Measurements from ENCODE around the gene RAPGEF6.
"Not testable (repeated sequence)": the region's sequence is repeated elsewhere in the genome, so short reads cannot be mapped to it uniquely, and the experiment has no call there.

Gene RAPGEF6

GRCh38 chr5:131630208-131630962, 4.6 kb downstream of the RAPGEF6 start:
- H3K4me3 ChIP-seq (ENCODE audit: low read length in 2 of 2): peak overlapping the region in 1 of 2 donors; percentile 21
- no peaks in the 10 kb centered on the region for H3K36me3 ChIP-seq (ENCODE audit: control insufficient read depth in 2 of 2, insufficient read depth in 2 of 2, low read length in 2 of 2)
- H3K27ac ChIP-seq (ENCODE audit: low read depth in 2 of 2, low read length in 2 of 2): peak overlapping the region; percentile 27 to 56
- H3K27me3 ChIP-seq (ENCODE audit: control insufficient read depth in 2 of 2, insufficient read depth in 2 of 2, low read length in 2 of 2): no peaks in the 10 kb centered on the region
- no peak overlapping the region for H3K9ac ChIP-seq (ENCODE audit: low read depth in 1 of 2, low read length in 2 of 2)
- no peaks in the 10 kb centered on the region for H3K9me3 ChIP-seq (ENCODE audit: control insufficient read depth in 2 of 2, low read length in 2 of 2)
- peaks cover 21 to 31% of the 10 kb centered on the region in 2 donors for H3K4me1 ChIP-seq (ENCODE audit: control insufficient read depth in 2 of 2, insufficient read depth in 2 of 2, low read length in 2 of 2)

- no peaks in the 10 kb centered on the region for H3K9me3 ChIP-seq (ENCODE audit: control insufficient read depth in 2 of 2, low read length in 2 of 2)
- H3K9ac ChIP-seq (ENCODE audit: low read depth in 1 of 2, low read length in 2 of 2): no peak overlapping the region
- H3K27me3 ChIP-seq (ENCODE audit: control insufficient read depth in 2 of 2, insufficient read depth in 2 of 2, low read length in 2 of 2): no peaks in the 10 kb centered on the region
- H3K27ac ChIP-seq (ENCODE audit: low read depth in 2 of 2, low read length in 2 of 2): no peak overlapping the region
- H3K4me3 ChIP-seq (ENCODE audit: low read length in 2 of 2): no peak overlapping the region
- peaks cover 21 to 27% of the 10 kb centered on the region in 2 donors for H3K4me1 ChIP-seq (ENCODE audit: control insufficient read depth in 2 of 2, insufficient read depth in 2 of 2, low read length in 2 of 2)
- no peaks in the 10 kb centered on the region for H3K36me3 ChIP-seq (ENCODE audit: control insufficient read depth in 2 of 2, insufficient read depth in 2 of 2, low read length in 2 of 2)
Observed at GRCh38 chr5:131628990-131629389, 6.0 kb downstream of the RAPGEF6 start.

GRCh38 chr5:131627207-131627865, 7.7 kb downstream of the RAPGEF6 start:
- no peak overlapping the region for H3K4me3 ChIP-seq (ENCODE audit: low read length in 2 of 2)
- H3K9ac ChIP-seq (ENCODE audit: low read depth in 1 of 2, low read length in 2 of 2): no peak overlapping the region
- H3K9me3 ChIP-seq (ENCODE audit: control insufficient read depth in 2 of 2, low read length in 2 of 2): no peaks in the 10 kb centered on the region
- H3K36me3 ChIP-seq (ENCODE audit: control insufficient read depth in 2 of 2, insufficient read depth in 2 of 2, low read length in 2 of 2): no peaks in the 10 kb centered on the region
- no peaks in the 10 kb centered on the region for H3K27me3 ChIP-seq (ENCODE audit: control insufficient read depth in 2 of 2, insufficient read depth in 2 of 2, low read length in 2 of 2)
- no peak overlapping the region for H3K27ac ChIP-seq (ENCODE audit: low read depth in 2 of 2, low read length in 2 of 2)
- H3K4me1 ChIP-seq (ENCODE audit: control insufficient read depth in 2 of 2, insufficient read depth in 2 of 2, low read length in 2 of 2): peaks cover 11 to 26% of the 10 kb centered on the region in 2 donors

GRCh38 chr5:131622633-131623032, 12.4 kb downstream of the RAPGEF6 start:
- H3K9ac ChIP-seq (ENCODE audit: low read depth in 1 of 2, low read length in 2 of 2): no peak overlapping the region
- no peaks in the 10 kb centered on the region for H3K9me3 ChIP-seq (ENCODE audit: control insufficient read depth in 2 of 2, low read length in 2 of 2)
- H3K4me3 ChIP-seq (ENCODE audit: low read length in 2 of 2): no peak overlapping the region
- H3K36me3 ChIP-seq (ENCODE audit: control insufficient read depth in 2 of 2, insufficient read depth in 2 of 2, low read length in 2 of 2): no peaks in the 10 kb centered on the region
- no peaks in the 10 kb centered on the region for H3K4me1 ChIP-seq (ENCODE audit: control insufficient read depth in 2 of 2, insufficient read depth in 2 of 2, low read length in 2 of 2)
- no peak overlapping the region for H3K27ac ChIP-seq (ENCODE audit: low read depth in 2 of 2, low read length in 2 of 2)
- H3K27me3 ChIP-seq (ENCODE audit: control insufficient read depth in 2 of 2, insufficient read depth in 2 of 2, low read length in 2 of 2): no peaks in the 10 kb centered on the region

GRCh38 chr5:131621164-131621563, 13.9 kb downstream of the RAPGEF6 start:
- H3K9me3 ChIP-seq (ENCODE audit: control insufficient read depth in 2 of 2, low read length in 2 of 2); H3K27me3 ChIP-seq (ENCODE audit: control insufficient read depth in 2 of 2, insufficient read depth in 2 of 2, low read length in 2 of 2); H3K27ac ChIP-seq (ENCODE audit: low read depth in 2 of 2, low read length in 2 of 2); H3K9ac ChIP-seq (ENCODE audit: low read depth in 1 of 2, low read length in 2 of 2); H3K36me3 ChIP-seq (ENCODE audit: control insufficient read depth in 2 of 2, insufficient read depth in 2 of 2, low read length in 2 of 2); H3K4me1 ChIP-seq (ENCODE audit: control insufficient read depth in 2 of 2, insufficient read depth in 2 of 2, low read length in 2 of 2); H3K4me3 ChIP-seq (ENCODE audit: low read length in 2 of 2): not testable (repeated sequence)

- no peaks in the 10 kb centered on the region for H3K27me3 ChIP-seq (ENCODE audit: control insufficient read depth in 2 of 2, insufficient read depth in 2 of 2, low read length in 2 of 2)
- H3K36me3 ChIP-seq (ENCODE audit: control insufficient read depth in 2 of 2, insufficient read depth in 2 of 2, low read length in 2 of 2): no peaks in the 10 kb centered on the region
- H3K9me3 ChIP-seq (ENCODE audit: control insufficient read depth in 2 of 2, low read length in 2 of 2): no peaks in the 10 kb centered on the region
- H3K9ac ChIP-seq (ENCODE audit: low read depth in 1 of 2, low read length in 2 of 2): no peak overlapping the region
- H3K27ac ChIP-seq (ENCODE audit: low read depth in 2 of 2, low read length in 2 of 2): no peak overlapping the region
- no peak overlapping the region for H3K4me3 ChIP-seq (ENCODE audit: low read length in 2 of 2)
- H3K4me1 ChIP-seq (ENCODE audit: control insufficient read depth in 2 of 2, insufficient read depth in 2 of 2, low read length in 2 of 2): no peaks in the 10 kb centered on the region
Observed at GRCh38 chr5:131619102-131619501, 15.9 kb downstream of the RAPGEF6 start.

- H3K27ac ChIP-seq (ENCODE audit: low read depth in 2 of 2, low read length in 2 of 2): no peak overlapping the region
- H3K9ac ChIP-seq (ENCODE audit: low read depth in 1 of 2, low read length in 2 of 2): no peak overlapping the region
- H3K4me1 ChIP-seq (ENCODE audit: control insufficient read depth in 2 of 2, insufficient read depth in 2 of 2, low read length in 2 of 2): no peaks in the 10 kb centered on the region
- H3K36me3 ChIP-seq (ENCODE audit: control insufficient read depth in 2 of 2, insufficient read depth in 2 of 2, low read length in 2 of 2): no peaks in the 10 kb centered on the region
- no peak overlapping the region for H3K4me3 ChIP-seq (ENCODE audit: low read length in 2 of 2)
- no peaks in the 10 kb centered on the region for H3K27me3 ChIP-seq (ENCODE audit: control insufficient read depth in 2 of 2, insufficient read depth in 2 of 2, low read length in 2 of 2)
- no peaks in the 10 kb centered on the region for H3K9me3 ChIP-seq (ENCODE audit: control insufficient read depth in 2 of 2, low read length in 2 of 2)
Observed at GRCh38 chr5:131617140-131617822, 17.7 kb downstream of the RAPGEF6 start.

GRCh38 chr5:131615957-131616356, 19.1 kb downstream of the RAPGEF6 start:
- Histone ChIP-seq H3K4me3 (ENCODE audit: low read length in 2 of 2) (no peak overlapping the region), H3K4me1 (ENCODE audit: control insufficient read depth in 2 of 2, insufficient read depth in 2 of 2, low read length in 2 of 2) (no peaks in the 10 kb centered on the region), H3K9me3 (ENCODE audit: control insufficient read depth in 2 of 2, low read length in 2 of 2) (no peaks in the 10 kb centered on the region), H3K9ac (ENCODE audit: low read depth in 1 of 2, low read length in 2 of 2) (no peak overlapping the region), H3K27ac (ENCODE audit: low read depth in 2 of 2, low read length in 2 of 2) (no peak overlapping the region), H3K36me3 (ENCODE audit: control insufficient read depth in 2 of 2, insufficient read depth in 2 of 2, low read length in 2 of 2) (no peaks in the 10 kb centered on the region), H3K27me3 (ENCODE audit: control insufficient read depth in 2 of 2, insufficient read depth in 2 of 2, low read length in 2 of 2) (no peaks in the 10 kb centered on the region)

GRCh38 chr5:131613423-131613822, 21.6 kb downstream of the RAPGEF6 start:
- Histone ChIP-seq H3K9ac (ENCODE audit: low read depth in 1 of 2, low read length in 2 of 2) (no peak overlapping the region), H3K9me3 (ENCODE audit: control insufficient read depth in 2 of 2, low read length in 2 of 2) (no peaks in the 10 kb centered on the region), H3K36me3 (ENCODE audit: control insufficient read depth in 2 of 2, insufficient read depth in 2 of 2, low read length in 2 of 2) (no peaks in the 10 kb centered on the region), H3K4me3 (ENCODE audit: low read length in 2 of 2) (no peak overlapping the region), H3K4me1 (ENCODE audit: control insufficient read depth in 2 of 2, insufficient read depth in 2 of 2, low read length in 2 of 2) (no peaks in the 10 kb centered on the region), H3K27me3 (ENCODE audit: control insufficient read depth in 2 of 2, insufficient read depth in 2 of 2, low read length in 2 of 2) (no peaks in the 10 kb centered on the region), H3K27ac (ENCODE audit: low read depth in 2 of 2, low read length in 2 of 2) (no peak overlapping the region)

GRCh38 chr5:131611064-131611381, 24.0 kb downstream of the RAPGEF6 start:
- Histone ChIP-seq H3K27ac (ENCODE audit: low read depth in 2 of 2, low read length in 2 of 2) (no peak overlapping the region), H3K4me3 (ENCODE audit: low read length in 2 of 2) (no peak overlapping the region), H3K27me3 (ENCODE audit: control insufficient read depth in 2 of 2, insufficient read depth in 2 of 2, low read length in 2 of 2) (no peaks in the 10 kb centered on the region), H3K4me1 (ENCODE audit: control insufficient read depth in 2 of 2, insufficient read depth in 2 of 2, low read length in 2 of 2) (no peaks in the 10 kb centered on the region), H3K9me3 (ENCODE audit: control insufficient read depth in 2 of 2, low read length in 2 of 2) (no peaks in the 10 kb centered on the region), H3K36me3 (ENCODE audit: control insufficient read depth in 2 of 2, insufficient read depth in 2 of 2, low read length in 2 of 2) (no peaks in the 10 kb centered on the region), H3K9ac (ENCODE audit: low read depth in 1 of 2, low read length in 2 of 2) (no peak overlapping the region)

All from mucosa of rectum (tissue), 2 donors.